WTC11 (cell line): ENCODE results near the gene TMEM185B. TPM values are rescaled to one million over a fixed set of nuclear protein-coding genes. Genes with fewer than 3 reads are reported as not detected.

Experiments
- ATAC-seq: fragments of 200-7000 bp; cut with Tn5 transposase; 2 replicates; pipeline ENCODE4 v1.10.0; 2021; ENCODE audit warnings: mild to moderate bottlenecking, moderate library complexity
- CTCF ChIA-PET: fragments of 300-600 bp; sonication (Branson Sonifier 250); formaldehyde crosslinking; loops from one replicate; lab custom pipeline; 2021; ENCODE audit warnings: antibody characterized with exemption; lab: Charles Lee
- POLR2A ChIA-PET: fragments of 350-600 bp; sonication (Branson Sonifier 250); formaldehyde crosslinking; loops from one replicate; lab custom pipeline; 2021; ENCODE audit warnings: antibody characterized with exemption; lab: Charles Lee
- DNase-seq: peaks from one replicate; pipeline ENCODE4 v3.0.0; 2021; ENCODE audit warnings: low spot score
- H3K27ac Mint-ChIP-seq: 2 replicates; pipeline ENCODE4 v1.8.0; 2021; ENCODE audit warnings: mixed read lengths
- H3K27me3 Mint-ChIP-seq: 2 replicates; pipeline ENCODE4 v1.8.0; 2021; ENCODE audit warnings: low read depth, mild to moderate bottlenecking, moderate library complexity, mixed read lengths
- H3K36me3 Mint-ChIP-seq: 2 replicates; pipeline ENCODE4 v1.8.0; 2021; ENCODE audit warnings: mixed read lengths
- H3K4me1 Mint-ChIP-seq: 2 replicates; pipeline ENCODE4 v1.8.0; 2022; ENCODE audit warnings: mixed read lengths
- H3K4me3 Mint-ChIP-seq: 2 replicates; pipeline ENCODE4 v1.8.0; 2021; ENCODE audit warnings: mild to moderate bottlenecking, moderate library complexity, mixed read lengths
- H3K9me3 Mint-ChIP-seq: 2 replicates; pipeline ENCODE4 v1.8.0; 2021; ENCODE audit warnings: mixed read lengths
- EMX1 ChIP-seq: fragments of 250-450 bp; sonication (Bioruptor Pico); IDR thresholded peaks from 2 replicates; pipeline ENCODE4 v1.8.0; 2021; ENCODE audit warnings: mild to moderate bottlenecking
- FOXJ3 ChIP-seq: sonication (generic); formaldehyde crosslinking; IDR thresholded peaks from 2 replicates; pipeline ENCODE4 v1.9.0; 2021; ENCODE audit warnings: missing genetic modification reagents, mild to moderate bottlenecking, borderline replicate concordance
- FOXP1 ChIP-seq: sonication (generic); formaldehyde crosslinking; IDR thresholded peaks from 2 replicates; pipeline ENCODE4 v1.8.0; 2022; ENCODE audit warnings: missing genetic modification reagents, mild to moderate bottlenecking, moderate library complexity, borderline replicate concordance
- GABPB1 ChIP-seq: sonication (generic); formaldehyde crosslinking; IDR thresholded peaks from 2 replicates; pipeline ENCODE4 v1.8.1; 2023; ENCODE audit warnings: mild to moderate bottlenecking, missing genetic modification reagents
- GRHL2 ChIP-seq: fragments of 250-450 bp; sonication (Bioruptor Pico); IDR thresholded peaks from 2 replicates; pipeline ENCODE4 v1.8.0; 2022; ENCODE audit warnings: mild to moderate bottlenecking, moderate library complexity; ENCODE audit not compliant: insufficient replicate concordance, severe bottlenecking
- NFYB ChIP-seq: sonication (generic); formaldehyde crosslinking; conservative IDR thresholded peaks from 2 replicates; pipeline ENCODE4 v1.8.0; 2022; ENCODE audit warnings: low read depth, missing genetic modification reagents
- OVOL2 ChIP-seq: fragments of 250-450 bp; sonication (Bioruptor Pico); IDR thresholded peaks from 2 replicates; pipeline ENCODE4 v1.9.0; 2021; ENCODE audit warnings: mild to moderate bottlenecking, borderline replicate concordance
- TEAD4 ChIP-seq: sonication (generic); formaldehyde crosslinking; IDR thresholded peaks from 2 replicates; pipeline ENCODE4 v1.8.0; 2022; ENCODE audit warnings: mild to moderate bottlenecking, missing genetic modification reagents
- TP53 ChIP-seq: sonication (generic); formaldehyde crosslinking; IDR thresholded peaks from 2 replicates; pipeline ENCODE4 v1.8.1; 2023; ENCODE audit warnings: mild to moderate bottlenecking, missing genetic modification reagents
- ZNF263 ChIP-seq: sonication (generic); formaldehyde crosslinking; IDR thresholded peaks from 2 replicates; pipeline ENCODE4 v1.8.1; 2022; ENCODE audit warnings: low read depth, mild to moderate bottlenecking, moderate library complexity, missing genetic modification reagents
- ZNF416 ChIP-seq: fragments of 250-450 bp; sonication (Bioruptor Pico); IDR thresholded peaks from 2 replicates; pipeline ENCODE4 v1.9.0; 2021; ENCODE audit warnings: mild to moderate bottlenecking, inconsistent platforms
- ZNF532 ChIP-seq: fragments of 250-450 bp; sonication (Bioruptor Pico); IDR thresholded peaks from 2 replicates; pipeline ENCODE4 v1.9.0; 2021; ENCODE audit warnings: mild to moderate bottlenecking, borderline replicate concordance
- total RNA-seq: library from RNA; stranded (reverse); gene quantifications from 3 replicates; pipeline ENCODE4 v1.2.3, GENCODE V29; 2021
- TF ChIP-seq, protein P1 (sequence below): sonication (generic); formaldehyde crosslinking; IDR thresholded peaks from 2 replicates; pipeline ENCODE4 v1.8.1; 2023; ENCODE audit warnings: mild to moderate bottlenecking, missing genetic modification reagents, borderline replicate concordance
- TF ChIP-seq, protein P2 (sequence below): sonication (generic); formaldehyde crosslinking; conservative IDR thresholded peaks from 2 replicates; pipeline ENCODE4 v1.8.1; 2022; ENCODE audit warnings: mild to moderate bottlenecking, missing genetic modification reagents
- TF ChIP-seq, protein P3 (sequence below): sonication (generic); formaldehyde crosslinking; IDR thresholded peaks from 2 replicates; pipeline ENCODE4 v1.8.0; 2023; ENCODE audit warnings: mild to moderate bottlenecking, missing genetic modification reagents
- TF ChIP-seq, protein P4 (sequence below): sonication (generic); formaldehyde crosslinking; IDR thresholded peaks from 2 replicates; pipeline ENCODE4 v1.8.0; 2023; ENCODE audit warnings: missing genetic modification reagents
- TF ChIP-seq, protein P5 (sequence below): fragments of 200-600 bp; IDR thresholded peaks from 2 replicates; pipeline ENCODE4 v1.8.0; 2022; ENCODE audit warnings: antibody characterized with exemption

Gene TMEM185B
- total RNA-seq, 1 experiment from 2014 or later: 9.9 TPM

DNA sequence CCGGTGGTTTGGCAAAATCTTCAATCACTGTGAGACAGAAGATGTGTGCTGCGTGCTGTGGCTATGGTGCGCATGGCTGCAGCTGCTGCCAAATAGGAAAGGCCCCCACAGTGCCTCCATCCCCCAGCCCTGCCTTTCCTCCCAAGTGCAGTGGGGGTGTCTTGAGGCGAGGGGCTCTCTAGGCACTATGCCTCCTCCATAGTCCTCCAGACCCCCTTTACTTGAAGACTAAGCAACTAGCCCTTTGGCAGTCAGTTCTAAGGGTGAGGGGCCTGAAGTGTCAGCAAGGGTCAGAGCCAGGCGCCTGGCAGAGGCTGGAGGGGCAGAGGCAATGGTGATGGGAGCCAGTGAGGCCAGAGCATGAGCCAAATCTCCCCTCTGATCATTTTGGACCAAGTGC is 13.6 kb upstream of the TMEM185B start (continued):
- no peak for TF ChIP-seq ZNF532
- TF ChIP-seq GRHL2 (CRISPR knock-in tag): no peak
- TF ChIP-seq, protein P1, sequence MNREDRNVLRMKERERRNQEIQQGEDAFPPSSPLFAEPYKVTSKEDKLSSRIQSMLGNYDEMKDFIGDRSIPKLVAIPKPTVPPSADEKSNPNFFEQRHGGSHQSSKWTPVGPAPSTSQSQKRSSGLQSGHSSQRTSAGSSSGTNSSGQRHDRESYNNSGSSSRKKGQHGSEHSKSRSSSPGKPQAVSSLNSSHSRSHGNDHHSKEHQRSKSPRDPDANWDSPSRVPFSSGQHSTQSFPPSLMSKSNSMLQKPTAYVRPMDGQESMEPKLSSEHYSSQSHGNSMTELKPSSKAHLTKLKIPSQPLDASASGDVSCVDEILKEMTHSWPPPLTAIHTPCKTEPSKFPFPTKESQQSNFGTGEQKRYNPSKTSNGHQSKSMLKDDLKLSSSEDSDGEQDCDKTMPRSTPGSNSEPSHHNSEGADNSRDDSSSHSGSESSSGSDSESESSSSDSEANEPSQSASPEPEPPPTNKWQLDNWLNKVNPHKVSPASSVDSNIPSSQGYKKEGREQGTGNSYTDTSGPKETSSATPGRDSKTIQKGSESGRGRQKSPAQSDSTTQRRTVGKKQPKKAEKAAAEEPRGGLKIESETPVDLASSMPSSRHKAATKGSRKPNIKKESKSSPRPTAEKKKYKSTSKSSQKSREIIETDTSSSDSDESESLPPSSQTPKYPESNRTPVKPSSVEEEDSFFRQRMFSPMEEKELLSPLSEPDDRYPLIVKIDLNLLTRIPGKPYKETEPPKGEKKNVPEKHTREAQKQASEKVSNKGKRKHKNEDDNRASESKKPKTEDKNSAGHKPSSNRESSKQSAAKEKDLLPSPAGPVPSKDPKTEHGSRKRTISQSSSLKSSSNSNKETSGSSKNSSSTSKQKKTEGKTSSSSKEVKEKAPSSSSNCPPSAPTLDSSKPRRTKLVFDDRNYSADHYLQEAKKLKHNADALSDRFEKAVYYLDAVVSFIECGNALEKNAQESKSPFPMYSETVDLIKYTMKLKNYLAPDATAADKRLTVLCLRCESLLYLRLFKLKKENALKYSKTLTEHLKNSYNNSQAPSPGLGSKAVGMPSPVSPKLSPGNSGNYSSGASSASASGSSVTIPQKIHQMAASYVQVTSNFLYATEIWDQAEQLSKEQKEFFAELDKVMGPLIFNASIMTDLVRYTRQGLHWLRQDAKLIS: no peak
- TF ChIP-seq OVOL2 (CRISPR knock-in tag): no peak
- TF ChIP-seq, protein P2, sequence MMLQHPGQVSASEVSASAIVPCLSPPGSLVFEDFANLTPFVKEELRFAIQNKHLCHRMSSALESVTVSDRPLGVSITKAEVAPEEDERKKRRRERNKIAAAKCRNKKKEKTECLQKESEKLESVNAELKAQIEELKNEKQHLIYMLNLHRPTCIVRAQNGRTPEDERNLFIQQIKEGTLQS (CRISPR knock-in tag): no peak

GRCh38 chr2:120236316-120236715 is 13.1 kb upstream of the TMEM185B start:
- peaks cover 23% of the 10 kb centered on the region for H3K4me1 Mint-ChIP-seq
- DNase-seq (no peak), ATAC-seq (no peak)
- no peak overlapping the region for H3K27ac Mint-ChIP-seq
- H3K36me3 Mint-ChIP-seq: no peaks in the 10 kb centered on the region
- CTCF ChIA-PET: interaction anchor here (1.3 kb wide), 1 partner anchor 47 kb away, joined by 3 read pairs; no protein-coding TSS in a partner anchor
- no peak for TF ChIP-seq ZNF263 (CRISPR knock-in tag)
- TF ChIP-seq NFYB (CRISPR knock-in tag): no peak
- no peak for TF ChIP-seq FOXJ3 (CRISPR knock-in tag)
- TF ChIP-seq, all 79 proteins: peak for 0
- H3K27me3 Mint-ChIP-seq: peaks cover 15% of the 10 kb centered on the region
- POLR2A ChIA-PET: no interaction called here
- peaks cover 3% of the 10 kb centered on the region for H3K9me3 Mint-ChIP-seq
- H3K4me3 Mint-ChIP-seq: no peak overlapping the region

GRCh38 chr2:120235681-120236080 is 12.5 kb upstream of the TMEM185B start:
- H3K4me1 Mint-ChIP-seq: peaks cover 23% of the 10 kb centered on the region
- H3K36me3 Mint-ChIP-seq: no peaks in the 10 kb centered on the region
- POLR2A ChIA-PET: no interaction called here
- CTCF ChIA-PET: interaction anchor here (0.7 kb wide), 1 partner anchor 1945 kb away, joined by 3 read pairs; no protein-coding TSS in a partner anchor
- H3K4me3 Mint-ChIP-seq: no peak overlapping the region
- peaks cover 15% of the 10 kb centered on the region for H3K27me3 Mint-ChIP-seq
- H3K9me3 Mint-ChIP-seq: peaks cover 3% of the 10 kb centered on the region
- H3K27ac Mint-ChIP-seq: no peak overlapping the region
- ATAC-seq (no peak), DNase-seq (no peak)
- no peak for TF ChIP-seq TP53 (CRISPR knock-in tag)
- TF ChIP-seq ZNF416 (CRISPR knock-in tag): no peak
- TF ChIP-seq, protein P3, sequence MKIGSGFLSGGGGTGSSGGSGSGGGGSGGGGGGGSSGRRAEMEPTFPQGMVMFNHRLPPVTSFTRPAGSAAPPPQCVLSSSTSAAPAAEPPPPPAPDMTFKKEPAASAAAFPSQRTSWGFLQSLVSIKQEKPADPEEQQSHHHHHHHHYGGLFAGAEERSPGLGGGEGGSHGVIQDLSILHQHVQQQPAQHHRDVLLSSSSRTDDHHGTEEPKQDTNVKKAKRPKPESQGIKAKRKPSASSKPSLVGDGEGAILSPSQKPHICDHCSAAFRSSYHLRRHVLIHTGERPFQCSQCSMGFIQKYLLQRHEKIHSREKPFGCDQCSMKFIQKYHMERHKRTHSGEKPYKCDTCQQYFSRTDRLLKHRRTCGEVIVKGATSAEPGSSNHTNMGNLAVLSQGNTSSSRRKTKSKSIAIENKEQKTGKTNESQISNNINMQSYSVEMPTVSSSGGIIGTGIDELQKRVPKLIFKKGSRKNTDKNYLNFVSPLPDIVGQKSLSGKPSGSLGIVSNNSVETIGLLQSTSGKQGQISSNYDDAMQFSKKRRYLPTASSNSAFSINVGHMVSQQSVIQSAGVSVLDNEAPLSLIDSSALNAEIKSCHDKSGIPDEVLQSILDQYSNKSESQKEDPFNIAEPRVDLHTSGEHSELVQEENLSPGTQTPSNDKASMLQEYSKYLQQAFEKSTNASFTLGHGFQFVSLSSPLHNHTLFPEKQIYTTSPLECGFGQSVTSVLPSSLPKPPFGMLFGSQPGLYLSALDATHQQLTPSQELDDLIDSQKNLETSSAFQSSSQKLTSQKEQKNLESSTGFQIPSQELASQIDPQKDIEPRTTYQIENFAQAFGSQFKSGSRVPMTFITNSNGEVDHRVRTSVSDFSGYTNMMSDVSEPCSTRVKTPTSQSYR (CRISPR knock-in tag): no peak
- no peak for TF ChIP-seq EMX1 (CRISPR knock-in tag)
- no peak for TF ChIP-seq GABPB1 (CRISPR knock-in tag)
- TF ChIP-seq FOXP1 (CRISPR knock-in tag): no peak
- TF ChIP-seq, protein P4, sequence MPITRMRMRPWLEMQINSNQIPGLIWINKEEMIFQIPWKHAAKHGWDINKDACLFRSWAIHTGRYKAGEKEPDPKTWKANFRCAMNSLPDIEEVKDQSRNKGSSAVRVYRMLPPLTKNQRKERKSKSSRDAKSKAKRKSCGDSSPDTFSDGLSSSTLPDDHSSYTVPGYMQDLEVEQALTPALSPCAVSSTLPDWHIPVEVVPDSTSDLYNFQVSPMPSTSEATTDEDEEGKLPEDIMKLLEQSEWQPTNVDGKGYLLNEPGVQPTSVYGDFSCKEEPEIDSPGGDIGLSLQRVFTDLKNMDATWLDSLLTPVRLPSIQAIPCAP (CRISPR knock-in tag): no peak
- no peak for TF ChIP-seq TEAD4
- TF ChIP-seq, protein P5, sequence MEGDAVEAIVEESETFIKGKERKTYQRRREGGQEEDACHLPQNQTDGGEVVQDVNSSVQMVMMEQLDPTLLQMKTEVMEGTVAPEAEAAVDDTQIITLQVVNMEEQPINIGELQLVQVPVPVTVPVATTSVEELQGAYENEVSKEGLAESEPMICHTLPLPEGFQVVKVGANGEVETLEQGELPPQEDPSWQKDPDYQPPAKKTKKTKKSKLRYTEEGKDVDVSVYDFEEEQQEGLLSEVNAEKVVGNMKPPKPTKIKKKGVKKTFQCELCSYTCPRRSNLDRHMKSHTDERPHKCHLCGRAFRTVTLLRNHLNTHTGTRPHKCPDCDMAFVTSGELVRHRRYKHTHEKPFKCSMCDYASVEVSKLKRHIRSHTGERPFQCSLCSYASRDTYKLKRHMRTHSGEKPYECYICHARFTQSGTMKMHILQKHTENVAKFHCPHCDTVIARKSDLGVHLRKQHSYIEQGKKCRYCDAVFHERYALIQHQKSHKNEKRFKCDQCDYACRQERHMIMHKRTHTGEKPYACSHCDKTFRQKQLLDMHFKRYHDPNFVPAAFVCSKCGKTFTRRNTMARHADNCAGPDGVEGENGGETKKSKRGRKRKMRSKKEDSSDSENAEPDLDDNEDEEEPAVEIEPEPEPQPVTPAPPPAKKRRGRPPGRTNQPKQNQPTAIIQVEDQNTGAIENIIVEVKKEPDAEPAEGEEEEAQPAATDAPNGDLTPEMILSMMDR: no peak
